Fibroblast of skin of left quadriceps (primary cell): Measurements from ENCODE around the gene RUNDC3A.
A peak's percentile ranks its signal among the peaks of the same experiment; 100 is the strongest.
"Not testable (repeated sequence)": the region's sequence is repeated elsewhere in the genome, so short reads cannot be mapped to it uniquely, and the experiment has no call there.

ENCODE experiments used
- DNase-seq, 2 experiments: peaks; one replicate each; pipeline ENCODE4 v3.0.0-alpha.2; 2013; ENCODE audit warnings: low read depth in 2 of 2

The RUNDC3A gene

DNA sequence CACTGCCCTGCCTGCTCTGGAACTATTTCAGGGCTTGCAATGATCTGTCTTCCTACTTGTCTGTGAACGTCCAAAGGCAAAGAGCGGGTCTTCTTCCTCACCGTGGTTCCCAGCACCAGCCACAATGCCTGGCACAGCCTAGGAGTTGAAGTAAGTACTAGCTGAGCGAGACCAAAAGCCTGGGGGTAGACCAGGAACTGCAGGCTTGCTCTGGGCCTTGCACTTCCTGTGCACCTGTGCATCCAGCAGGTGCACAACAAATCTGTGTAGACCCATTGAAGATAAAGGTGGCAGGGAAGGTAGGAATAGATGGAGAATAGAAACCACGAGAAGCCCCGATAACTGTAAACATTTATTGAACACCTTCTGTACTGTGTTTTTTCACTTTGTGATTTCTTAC is 50.6 kb downstream of the RUNDC3A start:
- no peak for DNase-seq

DNA sequence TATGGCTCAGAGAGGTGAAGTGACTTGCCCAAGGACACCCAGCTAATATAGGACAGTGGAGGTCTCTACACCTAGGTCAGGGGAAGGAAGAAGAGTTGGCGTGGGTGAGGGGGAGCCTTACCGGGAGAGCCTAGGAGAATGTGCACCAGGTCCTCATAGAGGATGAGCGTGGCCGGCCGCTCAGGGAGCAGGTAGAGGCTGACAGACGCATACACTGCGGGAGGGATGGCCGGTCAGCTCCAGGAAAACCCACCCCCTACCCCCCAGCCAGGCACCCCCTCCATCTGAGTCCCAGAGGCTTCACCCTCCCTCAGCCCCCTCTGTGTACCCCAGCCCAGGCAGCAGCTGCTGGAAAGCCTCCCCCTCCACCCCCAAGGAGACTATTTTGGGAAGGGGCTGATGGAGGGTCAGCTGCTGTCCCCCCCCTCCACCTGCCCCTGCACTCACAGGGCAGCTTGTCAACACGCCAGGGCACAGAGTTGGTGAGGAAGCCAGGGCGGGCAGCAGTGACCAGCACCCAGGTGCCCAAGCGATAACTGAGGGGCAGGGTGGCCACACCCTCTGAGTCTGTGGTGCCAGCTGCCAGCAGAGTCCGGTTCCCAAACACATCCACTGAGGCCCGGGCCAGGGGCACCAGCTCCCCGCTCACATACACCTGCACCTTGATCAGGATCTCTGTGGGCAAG is 51.2 kb downstream of the RUNDC3A start:
- no peak for DNase-seq

DNA sequence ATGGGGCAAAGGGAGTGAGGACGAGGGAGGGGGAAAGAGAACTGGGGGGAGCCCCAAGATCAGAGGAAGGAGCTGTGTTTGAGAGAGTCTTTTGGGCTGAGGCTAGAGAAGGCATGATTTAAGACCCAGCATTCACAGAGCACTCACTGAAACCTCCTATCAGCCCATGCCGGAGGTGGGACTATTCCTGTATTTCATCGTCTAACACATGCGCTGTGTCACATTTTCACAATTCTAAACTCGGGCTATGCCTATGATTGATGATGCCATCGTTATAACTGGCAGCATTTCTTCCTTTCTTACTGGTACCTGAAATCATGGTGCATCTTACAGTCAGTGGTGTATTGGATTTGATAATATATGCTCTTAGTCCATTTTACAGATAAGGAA is 51.7 kb downstream of the RUNDC3A start:
- no peak for DNase-seq

DNA sequence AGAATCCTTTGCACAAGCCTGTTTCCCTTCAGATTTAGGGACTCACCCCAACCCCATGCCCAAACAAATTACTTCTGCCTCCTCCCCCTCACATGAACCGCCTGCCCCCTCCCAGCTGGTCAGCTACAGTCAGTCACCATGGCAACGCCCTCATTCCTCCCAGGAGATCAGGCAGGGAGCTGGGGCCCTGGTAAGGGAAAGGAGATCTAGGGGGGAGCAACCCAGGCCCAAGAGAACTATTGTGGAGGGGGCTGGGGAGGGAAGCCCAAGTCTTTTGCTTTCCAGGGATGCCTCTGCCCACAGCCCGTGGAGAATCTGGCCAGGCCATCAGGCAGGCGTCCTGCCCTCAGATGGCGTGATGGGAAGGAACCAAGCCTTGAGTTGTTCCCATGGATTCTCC is 52.4 kb downstream of the RUNDC3A start:
- no peak for DNase-seq

DNA sequence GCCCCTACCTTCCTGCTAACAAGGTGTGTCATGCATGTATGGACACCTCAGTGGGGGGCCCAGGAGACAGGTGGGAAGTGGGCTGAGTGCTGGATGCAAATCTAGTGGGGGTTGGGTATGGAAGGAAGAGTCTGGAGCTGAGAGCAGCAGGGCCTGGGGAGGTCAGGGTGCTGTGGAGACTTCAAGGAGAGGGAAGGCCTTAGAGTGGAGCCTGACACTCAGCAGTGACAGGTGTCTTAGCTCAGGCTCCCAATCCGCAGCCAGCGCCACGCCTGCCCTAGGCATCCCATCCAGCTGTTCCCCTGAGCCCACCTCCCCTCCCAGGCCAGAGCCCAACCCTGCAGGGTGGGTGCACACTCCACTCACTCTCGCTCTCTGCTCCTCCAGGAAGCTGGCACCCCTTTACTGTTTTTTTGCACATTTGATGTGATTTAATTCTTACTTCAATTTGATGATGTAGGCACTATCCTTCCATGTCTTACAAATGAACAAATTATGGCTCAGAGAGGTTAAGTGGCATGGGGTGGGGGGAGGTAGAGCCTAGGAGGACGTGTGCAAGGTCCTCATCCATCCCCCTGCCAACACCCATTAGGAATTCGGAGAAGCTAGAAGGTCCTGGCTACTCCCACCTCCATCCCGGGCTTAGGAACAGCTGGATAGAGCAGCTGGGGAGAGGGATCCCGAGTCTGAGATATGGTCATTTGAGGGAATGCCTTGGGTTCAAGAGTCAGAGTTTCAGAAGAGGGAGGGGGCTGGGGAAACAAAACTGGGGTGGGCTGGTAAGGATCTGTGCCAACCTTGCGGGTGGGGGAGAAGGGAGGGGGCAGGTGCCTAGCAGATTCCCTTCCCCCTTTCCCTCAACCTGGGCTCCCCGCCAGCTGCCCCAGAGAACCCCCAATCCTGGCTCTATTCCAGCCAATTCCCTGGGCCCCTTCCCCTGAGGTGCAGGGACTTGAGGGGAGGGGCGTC is 53.2 kb downstream of the RUNDC3A start:
- DNase-seq = no peak

DNA sequence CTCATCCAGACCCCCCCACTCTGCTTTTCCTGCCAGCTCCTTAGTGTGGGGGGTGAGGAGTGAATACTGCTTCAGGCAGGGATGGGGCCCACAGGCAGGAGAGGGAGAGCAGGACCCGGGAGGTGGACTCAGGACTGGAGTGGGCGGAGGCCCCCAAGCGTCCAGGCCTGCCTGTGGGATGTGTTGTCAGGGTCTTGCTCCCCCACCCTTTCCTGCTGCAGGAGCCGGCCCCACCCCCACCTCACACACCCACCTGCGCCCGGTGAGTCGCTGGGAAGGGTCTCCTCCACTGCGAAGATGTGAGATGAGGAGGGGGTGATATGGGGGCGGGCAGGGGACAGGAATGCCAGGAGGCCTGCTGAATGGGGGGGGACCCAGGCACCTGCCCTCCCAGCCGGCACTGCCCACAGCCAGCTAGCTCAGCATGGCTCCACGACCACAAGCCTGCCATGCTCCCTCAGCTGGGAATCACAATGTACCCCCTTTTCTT is 54.1 kb downstream of the RUNDC3A start:
- DNase-seq = no peak

DNA sequence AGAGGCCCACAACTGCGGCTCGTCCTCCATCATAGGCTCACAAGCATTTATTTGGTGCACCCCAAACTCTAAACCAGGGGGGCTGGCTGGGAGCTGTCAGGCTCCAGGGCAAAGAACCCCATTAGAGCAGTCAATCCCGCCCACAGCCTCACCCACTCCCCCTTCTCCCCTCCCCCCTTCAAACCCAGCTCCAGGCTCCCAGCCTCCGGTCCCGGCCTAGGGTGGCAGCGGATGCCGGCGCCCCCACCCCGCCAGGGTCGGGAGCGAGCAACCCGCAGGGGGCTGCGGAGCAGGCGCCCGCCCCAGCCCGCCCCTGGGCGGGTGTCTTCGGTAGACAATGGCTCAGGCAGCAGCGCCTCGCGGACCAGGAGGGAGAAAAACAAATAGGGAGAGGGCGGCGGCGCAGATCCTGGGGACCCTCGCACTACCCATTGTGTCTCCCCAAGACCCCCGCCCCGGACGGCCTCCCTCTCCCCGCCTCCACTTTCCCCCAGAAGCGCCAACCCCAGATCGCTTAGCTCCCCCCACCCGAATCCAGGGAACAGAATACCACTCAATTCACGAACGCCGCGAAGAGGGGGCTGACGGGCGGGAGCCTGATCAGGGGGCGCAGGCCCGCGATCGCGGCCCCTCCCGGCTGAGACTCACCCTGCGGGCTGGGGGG is 54.7 kb downstream of the RUNDC3A start:
- DNase-seq = no peak

DNA sequence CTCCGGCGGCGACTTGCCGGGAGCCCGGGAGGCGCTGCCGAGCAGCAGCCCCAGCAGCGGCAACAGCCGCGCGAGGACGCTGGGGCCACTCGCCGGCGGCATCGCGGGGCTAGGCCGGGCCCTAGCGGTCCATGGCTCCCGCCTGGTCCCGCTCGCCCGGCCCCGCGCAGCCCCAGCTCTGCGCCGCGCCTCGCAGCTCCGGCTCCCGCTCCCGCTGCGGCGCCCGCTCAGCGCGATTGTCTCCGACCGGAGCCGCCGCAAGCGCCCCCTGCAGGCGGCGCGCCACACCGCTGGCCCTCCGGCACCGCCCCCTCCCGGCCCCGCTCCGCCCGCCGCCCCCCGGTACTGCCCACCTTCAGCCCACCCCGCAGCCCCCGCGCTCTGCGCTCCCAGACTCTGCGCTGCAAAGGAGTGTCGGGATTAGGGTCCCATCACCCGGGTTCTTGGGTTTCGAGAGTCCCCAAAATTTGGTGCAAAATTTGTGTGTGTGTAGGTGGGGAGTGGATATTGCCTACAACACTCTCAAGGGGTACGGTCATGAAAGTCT is 55.3 kb downstream of the RUNDC3A start, which contains the start of gene FAM171A2:
Gene FAM171A2, minus strand, starts transcription at position 241 of the 547 bp plus-strand sequence. Its CDS starts 139 bp downstream, at position 102.
- DNase-seq = peak in 1 of 2 experiments; percentile 20

DNA sequence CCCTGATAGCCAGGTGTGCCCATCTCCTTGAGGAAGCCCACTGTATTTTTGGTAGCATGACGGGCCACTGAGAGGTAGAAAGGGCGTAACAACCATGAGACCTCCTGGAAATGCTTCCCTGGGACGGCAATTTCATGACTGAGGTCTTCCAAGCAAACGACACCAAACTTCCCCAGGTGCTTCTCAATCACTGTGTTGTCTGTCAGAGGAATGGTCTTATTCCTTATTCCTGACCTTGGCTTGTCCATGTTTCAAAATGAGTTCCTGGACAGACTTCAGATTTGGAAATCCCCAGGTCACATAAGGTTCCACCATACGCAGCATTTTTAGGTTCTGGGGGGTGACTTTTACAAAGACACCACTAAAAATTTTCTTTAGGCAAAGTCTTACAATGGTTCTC is 56.6 kb downstream of the RUNDC3A start:
- DNase-seq = not testable (repeated sequence)

DNA sequence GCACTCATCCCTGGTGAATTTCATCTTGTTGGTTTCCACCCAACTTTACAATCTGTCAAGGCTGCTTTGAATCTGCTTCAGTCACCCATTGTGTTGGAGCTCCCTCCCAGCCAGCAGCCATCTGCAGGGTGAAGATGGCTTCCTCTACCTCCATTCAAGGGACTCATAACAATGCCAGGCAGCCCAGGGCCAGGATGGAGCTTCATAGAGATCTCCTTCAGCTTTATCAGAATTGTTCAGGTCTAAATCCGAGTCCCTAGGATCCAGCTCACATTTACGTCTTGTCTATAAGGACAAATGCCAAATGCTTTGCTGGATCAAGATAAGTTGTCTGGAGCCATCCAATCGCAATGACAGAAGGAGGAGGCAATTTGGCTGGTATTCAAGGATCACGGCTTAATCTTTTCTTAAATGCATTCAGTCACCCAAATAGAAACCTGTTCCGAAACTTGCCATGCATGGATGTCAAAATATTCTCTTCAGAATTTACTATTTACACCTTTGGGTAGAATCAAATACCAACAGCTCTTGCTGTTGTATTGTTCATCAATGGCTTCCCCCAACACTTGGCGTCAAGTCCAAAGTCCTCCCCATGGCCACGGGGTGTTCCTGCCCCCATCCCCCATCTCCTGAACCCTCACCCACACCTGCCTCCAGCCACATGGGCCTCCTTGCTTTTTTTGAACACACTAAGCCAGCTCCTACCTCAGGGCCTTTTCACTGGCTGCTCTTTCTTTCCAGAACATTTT is 59.0 kb downstream of the RUNDC3A start:
- no peak for DNase-seq
